HepG2 (cell line): Measurements from ENCODE around the gene ATG13. TPM values are rescaled to one million over a fixed set of nuclear protein-coding genes. Genes with fewer than 3 reads are reported as not detected.

Experiments used
- CC2D1A ChIP-seq: sonication (generic); formaldehyde crosslinking; IDR thresholded peaks from 2 replicates; pipeline ENCODE4 v1.8.1; 2023; ENCODE audit warnings: mild to moderate bottlenecking, missing genetic modification reagents
- DR1 ChIP-seq: sonication (generic); formaldehyde crosslinking; IDR thresholded peaks from 2 replicates; pipeline ENCODE4 v1.8.0; 2021; ENCODE audit warnings: mild to moderate bottlenecking, missing genetic modification reagents, inconsistent platforms
- ETV5 ChIP-seq: IDR thresholded peaks from 2 replicates; pipeline ENCODE4 v1.6.1; 2018; ENCODE audit warnings: missing biosample characterization, missing genetic modification reagents, inconsistent platforms, borderline replicate concordance
- FOXP4 ChIP-seq: sonication (generic); formaldehyde crosslinking; IDR thresholded peaks from 2 replicates; pipeline ENCODE4 v1.4.0; 2020; ENCODE audit warnings: missing genetic modification reagents
- IRF2 ChIP-seq: IDR thresholded peaks from 2 replicates; pipeline ENCODE4 v1.6.1; 2018; ENCODE audit warnings: missing genetic modification reagents, missing compliant biosample characterization
- ISL2 ChIP-seq: sonication (generic); formaldehyde crosslinking; IDR thresholded peaks from 2 replicates; pipeline ENCODE4 v1.5.0; 2020; ENCODE audit warnings: missing genetic modification reagents
- KAT8 ChIP-seq: IDR thresholded peaks from 2 replicates; pipeline ENCODE4 v1.6.1; 2016; ENCODE audit warnings: missing genetic modification reagents, missing compliant biosample characterization
- KLF11 ChIP-seq: IDR thresholded peaks from 2 replicates; pipeline ENCODE4 v1.6.1; 2016; ENCODE audit warnings: missing compliant biosample characterization
- NFIC ChIP-seq: IDR thresholded peaks from 2 replicates; pipeline ENCODE4 v1.6.1; 2012; ENCODE audit warnings: mild to moderate bottlenecking, low read length, inconsistent platforms
- NFKB2 ChIP-seq: sonication (generic); formaldehyde crosslinking; IDR thresholded peaks from 2 replicates; pipeline ENCODE4 v1.4.0; 2020; ENCODE audit warnings: missing genetic modification reagents, borderline replicate concordance
- PBX2 ChIP-seq: IDR thresholded peaks from 2 replicates; pipeline ENCODE4 v1.6.1; 2016; ENCODE audit warnings: control low read depth
- ZFYVE20 ChIP-seq: sonication (generic); formaldehyde crosslinking; IDR thresholded peaks from 2 replicates; pipeline ENCODE4 v1.8.0; 2023; ENCODE audit warnings: low read depth, mild to moderate bottlenecking, moderate library complexity, missing genetic modification reagents, borderline replicate concordance
- ZNF17 ChIP-seq: sonication (generic); formaldehyde crosslinking; IDR thresholded peaks from 2 replicates; pipeline ENCODE4 v1.5.0; 2020; ENCODE audit warnings: mild to moderate bottlenecking, missing genetic modification reagents
- ZNF331 ChIP-seq: sonication (generic); formaldehyde crosslinking; IDR thresholded peaks from 2 replicates; pipeline ENCODE4 v1.4.0; 2020; ENCODE audit warnings: missing genetic modification reagents
- ZNF510 ChIP-seq: sonication (generic); formaldehyde crosslinking; IDR thresholded peaks from 2 replicates; pipeline ENCODE4 v1.4.0; 2020; ENCODE audit warnings: low read depth, mild to moderate bottlenecking, missing genetic modification reagents
- ZNF567 ChIP-seq: sonication (generic); formaldehyde crosslinking; IDR thresholded peaks from 2 replicates; pipeline ENCODE4 v1.8.1; 2023; ENCODE audit warnings: mild to moderate bottlenecking, missing genetic modification reagents, borderline replicate concordance
- ZNF646 ChIP-seq: sonication (generic); formaldehyde crosslinking; IDR thresholded peaks from 2 replicates; pipeline ENCODE4 v1.9.0; 2021; ENCODE audit warnings: mild to moderate bottlenecking, missing genetic modification reagents
- ZNF660 ChIP-seq: sonication (generic); formaldehyde crosslinking; IDR thresholded peaks from 2 replicates; pipeline ENCODE4 v1.5.1; 2020; ENCODE audit warnings: mild to moderate bottlenecking, low read depth, missing genetic modification reagents, borderline replicate concordance
- ZNF724P ChIP-seq: sonication (generic); formaldehyde crosslinking; IDR thresholded peaks from 2 replicates; pipeline ENCODE4 v1.8.0; 2022; ENCODE audit warnings: missing genetic modification reagents, borderline replicate concordance
- ZNF768 ChIP-seq: sonication (generic); formaldehyde crosslinking; IDR thresholded peaks from 2 replicates; pipeline ENCODE4 v1.4.0; 2020; ENCODE audit warnings: missing genetic modification reagents
- ZSCAN25 ChIP-seq: sonication (generic); formaldehyde crosslinking; IDR thresholded peaks from 2 replicates; pipeline ENCODE4 v1.8.0; 2022; ENCODE audit warnings: mild to moderate bottlenecking, missing genetic modification reagents
- polyA plus RNA-seq, 8 experiments: library from polyadenylated mRNA; depleted of rRNA in 3 of 8; stranded (reverse) in 7 of 8; unstranded in 1 of 8; fragments of >200 nt; fragmentation: Illumina TruSeq in 4 of 8; extraction: Trizol in 4 of 8; gene quantifications; 2 replicates each; pipeline versions ENCODE4 v1.2.1 to v1.2.3, GENCODE V29; 2011 to 2016; ENCODE audit warnings: low read depth in 4 of 8, missing spikeins in 1 of 8, mixed read lengths in 1 of 8; ENCODE audit not compliant: insufficient read depth in 1 of 8
- total RNA-seq, 5 experiments: library from RNA; depleted of rRNA; stranded (reverse); fragments of >200 nt; fragmentation: Illumina TruSeq; extraction: Trizol; gene quantifications; 2 replicates each; pipeline ENCODE4 v1.2.3, GENCODE V29; 2016; ENCODE audit warnings: low read depth in 1 of 5
- TF ChIP-seq, protein P1 (sequence below): sonication (generic); formaldehyde crosslinking; IDR thresholded peaks from 2 replicates; pipeline ENCODE4 v1.5.1; 2020; ENCODE audit warnings: mild to moderate bottlenecking, missing genetic modification reagents, moderate library complexity

The ATG13 gene
- total and polyA plus RNA-seq, 2 of the 13 experiments (the other 11 are each of a cell fraction or from before 2014, with no cell fraction given), result 55.0 to 77.3 TPM

DNA sequence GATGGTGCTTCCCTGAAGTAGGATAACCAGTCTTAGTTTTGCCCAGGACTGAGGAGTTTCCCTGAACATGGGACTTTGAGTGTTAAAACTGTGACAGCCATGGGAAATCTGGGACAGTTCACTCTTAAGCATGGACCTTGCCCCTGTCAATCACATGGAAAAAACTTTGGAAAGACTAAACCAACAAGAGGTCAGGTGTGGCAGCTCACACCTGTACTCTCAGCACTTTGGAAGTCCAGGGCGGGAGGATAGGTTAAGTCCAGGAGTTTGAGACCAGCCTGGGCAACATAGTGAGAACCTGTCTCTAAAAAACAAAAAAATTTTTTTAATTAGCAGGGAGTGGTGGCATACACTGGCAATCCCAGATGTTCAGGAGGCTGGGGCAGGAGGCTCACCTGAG is 20.2 kb upstream of the ATG13 start (continued):
- no peak for TF ChIP-seq DR1
- no peak for TF ChIP-seq ZNF768 (CRISPR knock-in tag)
- 0 out of 2 replicates have a peak, but pooled peaks have one; percentile 29 for TF ChIP-seq FOXP4 (CRISPR knock-in tag)
- TF ChIP-seq ZNF567 (CRISPR knock-in tag), result no peak
- TF ChIP-seq, protein P1, sequence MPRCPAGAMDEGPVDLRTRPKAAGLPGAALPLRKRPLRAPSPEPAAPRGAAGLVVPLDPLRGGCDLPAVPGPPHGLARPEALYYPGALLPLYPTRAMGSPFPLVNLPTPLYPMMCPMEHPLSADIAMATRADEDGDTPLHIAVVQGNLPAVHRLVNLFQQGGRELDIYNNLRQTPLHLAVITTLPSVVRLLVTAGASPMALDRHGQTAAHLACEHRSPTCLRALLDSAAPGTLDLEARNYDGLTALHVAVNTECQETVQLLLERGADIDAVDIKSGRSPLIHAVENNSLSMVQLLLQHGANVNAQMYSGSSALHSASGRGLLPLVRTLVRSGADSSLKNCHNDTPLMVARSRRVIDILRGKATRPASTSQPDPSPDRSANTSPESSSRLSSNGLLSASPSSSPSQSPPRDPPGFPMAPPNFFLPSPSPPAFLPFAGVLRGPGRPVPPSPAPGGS (CRISPR knock-in tag), result no peak
- TF ChIP-seq ZNF510, result no peak
- TF ChIP-seq ZFYVE20 (CRISPR knock-in tag), result no peak
- no peak for TF ChIP-seq CC2D1A (CRISPR knock-in tag)
- TF ChIP-seq ZNF660 (CRISPR knock-in tag), result no peak
- peak; percentile 92 for TF ChIP-seq PBX2
- TF ChIP-seq ISL2, result no peak
- TF ChIP-seq IRF2 (CRISPR knock-in tag), result 0 out of 2 replicates have a peak, but pooled peaks have one; percentile 21
- no peak for TF ChIP-seq ZNF646 (CRISPR knock-in tag)
- 0 out of 2 replicates have a peak, but pooled peaks have one; percentile 16 for TF ChIP-seq ETV5 (CRISPR knock-in tag)
- no peak for TF ChIP-seq KLF11 (CRISPR knock-in tag)
- no peak for TF ChIP-seq ZNF724P (CRISPR knock-in tag)
- TF ChIP-seq ZNF17, result no peak
- no peak for TF ChIP-seq ZSCAN25 (CRISPR knock-in tag)
- no peak for TF ChIP-seq NFIC
- peak; percentile 48; the same call in 1 of the 2 replicates for TF ChIP-seq ZNF331 (CRISPR knock-in tag)
- TF ChIP-seq NFKB2 (CRISPR knock-in tag), result no peak
- no peak for TF ChIP-seq KAT8 (CRISPR knock-in tag)
